A673 (cell line): ENCODE measurements around the gene ELAVL1. TPM values are rescaled to one million over a fixed set of nuclear protein-coding genes. Genes with fewer than 3 reads are reported as not detected.

ENCODE experiments used
- BruUV-seq: library from RNA; stranded (reverse); fragments of 400-500 nt; replicated peaks from 2 replicates; lab custom pipeline; 2021; lab: Mats Ljungman, UMichigan
- CTCF ChIA-PET: fragments of 300-600 bp; sonication (Branson Sonifier 250); formaldehyde crosslinking; loops from one replicate; lab custom pipeline; 2022; ENCODE audit warnings: antibody characterized with exemption; lab: Charles Lee
- POLR2A ChIA-PET: fragments of 300-600 bp; sonication (Branson Sonifier 250); formaldehyde crosslinking; loops from one replicate; lab custom pipeline; 2022; ENCODE audit warnings: antibody characterized with exemption; ENCODE audit not compliant: low non-redundant PET; lab: Charles Lee
- DNase-seq: peaks from one replicate; pipeline ENCODE4 v3.0.0-alpha.2; 2015; ENCODE audit warnings: low spot score
- H3K27ac ChIP-seq: fragments of 200-600 bp; sonication (generic); 2 replicates; pipeline ENCODE4 v1.5.1; 2016; ENCODE audit warnings: mixed run types, low read depth, mild to moderate bottlenecking, mixed read lengths, antibody characterized with exemption, low read length; ENCODE audit not compliant: poor library complexity, severe bottlenecking
- H3K27me3 ChIP-seq: fragments of 200-600 bp; sonication (generic); replicated peaks from 2 replicates; pipeline ENCODE4 v1.6.1; 2017; ENCODE audit warnings: mixed run types, low read depth, mild to moderate bottlenecking, mixed read lengths, antibody characterized with exemption, low read length; ENCODE audit not compliant: insufficient read depth, poor library complexity
- H3K36me3 ChIP-seq: fragments of 200-600 bp; sonication (generic); 2 replicates; pipeline ENCODE4 v1.6.1; 2016; ENCODE audit warnings: mixed run types, mild to moderate bottlenecking, mixed read lengths, antibody characterized with exemption, low read length; ENCODE audit not compliant: insufficient read depth, poor library complexity, severe bottlenecking
- H3K4me1 ChIP-seq: fragments of 200-600 bp; sonication (generic); 2 replicates; pipeline ENCODE4 v1.6.1; 2017; ENCODE audit warnings: mixed run types, mild to moderate bottlenecking, mixed read lengths, antibody characterized with exemption, low read length; ENCODE audit not compliant: insufficient read depth, poor library complexity, severe bottlenecking
- H3K4me3 ChIP-seq: fragments of 200-600 bp; sonication (generic); 2 replicates; pipeline ENCODE4 v1.5.1; 2016; ENCODE audit warnings: low read depth, mixed run types, mild to moderate bottlenecking, mixed read lengths, low read length; ENCODE audit not compliant: poor library complexity, severe bottlenecking
- H3K9me3 ChIP-seq: fragments of 200-600 bp; sonication (generic); 2 replicates; pipeline ENCODE4 v1.6.1; 2016; ENCODE audit warnings: mixed run types, low read depth, mild to moderate bottlenecking, mixed read lengths, antibody characterized with exemption, low read length; ENCODE audit not compliant: poor library complexity, severe bottlenecking
- CTCF ChIP-seq: fragments of 300-800, 200-600 bp; sonication (generic); conservative IDR thresholded peaks from 2 replicates; pipeline ENCODE4 v1.5.1; 2017; ENCODE audit warnings: low read depth, mild to moderate bottlenecking, antibody characterized with exemption, low read length, moderate library complexity, mixed read lengths
- EZH2 ChIP-seq: fragments of 200-600 bp; sonication (generic); IDR thresholded peaks from 2 replicates; pipeline ENCODE4 v1.6.1; 2017; ENCODE audit warnings: borderline replicate concordance, low read depth, mild to moderate bottlenecking, mixed read lengths, antibody characterized with exemption, low read length; ENCODE audit not compliant: poor library complexity, severe bottlenecking
- intact Hi-C: fragments of 100-400 bp; cut with micrococcal nuclease; formaldehyde crosslinking; loops from one replicate; pipeline ENCODE4 v1.10.0; 2022; ENCODE audit not compliant: unreplicated experiment
- total RNA-seq: library from RNA; stranded (reverse); gene quantifications from 2 replicates; pipeline ENCODE4 v1.2.3, GENCODE V29; 2021

The ELAVL1 gene
- total RNA-seq, 1 experiment from 2014 or later: 171 TPM

DNA sequence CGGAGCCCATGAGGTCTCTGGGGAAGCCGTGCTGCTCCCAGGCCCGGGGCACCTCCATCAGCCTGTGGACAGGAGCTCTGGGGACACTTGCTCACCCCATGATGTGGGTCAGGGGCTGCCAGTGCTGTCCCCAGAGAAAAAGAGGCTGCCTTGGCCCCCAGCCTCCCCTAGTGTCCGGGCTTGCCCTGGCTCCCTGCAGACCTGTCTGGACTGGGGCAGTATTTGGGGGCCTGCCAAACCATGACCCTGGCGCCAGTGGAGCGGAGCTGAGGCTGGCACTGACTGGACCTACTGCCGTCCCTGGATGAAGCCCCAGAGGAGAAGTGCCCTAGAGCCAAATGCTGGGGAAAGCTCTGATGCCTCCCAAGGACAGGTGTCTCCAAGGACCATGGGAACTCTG is 30.4 kb downstream of the ELAVL1 start:
- Histone ChIP-seq H3K9me3 (no peaks in the 10 kb centered on the region), H3K36me3 (peaks cover 56% of the 10 kb centered on the region), H3K27me3 (no peaks in the 10 kb centered on the region), H3K27ac (no peak overlapping the region), H3K4me1 (no peaks in the 10 kb centered on the region), H3K4me3 (no peak overlapping the region)
- no peak for TF ChIP-seq EZH2
- no peak for TF ChIP-seq CTCF
- CTCF ChIA-PET: no interaction called here
- BruUV-seq: no TSS peak
- POLR2A ChIA-PET: no interaction called here
- intact Hi-C loops: no loop called here
- no peak for DNase-seq

GRCh38 chr19:7973883-7974282 is 31.6 kb downstream of the ELAVL1 start:
- H3K4me1 ChIP-seq: no peaks in the 10 kb centered on the region
- no peak overlapping the region for H3K27ac ChIP-seq
- BruUV-seq: no TSS peak
- H3K4me3 ChIP-seq: no peak overlapping the region
- no peak for DNase-seq
- TF ChIP-seq EZH2 (no peak), CTCF (no peak)
- intact Hi-C loops: no loop called here
- H3K36me3 ChIP-seq: peaks cover 53% of the 10 kb centered on the region
- H3K9me3 ChIP-seq: no peaks in the 10 kb centered on the region
- no peaks in the 10 kb centered on the region for H3K27me3 ChIP-seq
- ChIA-PET POLR2A (no interaction called here), CTCF (interaction anchor here (0.7 kb wide), 1 partner anchor 266 kb away, joined by 10 read pairs; no protein-coding TSS in a partner anchor)

GRCh38 chr19:7971553-7972520 is 33.6 kb downstream of the ELAVL1 start:
- ChIA-PET CTCF (interaction anchor here (0.6 kb wide), 1 partner anchor 346 kb away, joined by 8 read pairs; no protein-coding TSS in a partner anchor), POLR2A (no interaction called here)
- Histone ChIP-seq H3K27ac (no peak overlapping the region), H3K27me3 (no peaks in the 10 kb centered on the region), H3K4me3 (no peak overlapping the region), H3K4me1 (no peaks in the 10 kb centered on the region), H3K36me3 (peaks cover 53% of the 10 kb centered on the region), H3K9me3 (no peaks in the 10 kb centered on the region)
- no TSS peak for BruUV-seq
- no peak for DNase-seq
- intact Hi-C loops: no loop called here
- no peak for TF ChIP-seq EZH2
- TF ChIP-seq CTCF: no peak
